Measurements from ENCODE around the gene SPAG9.

DNA sequence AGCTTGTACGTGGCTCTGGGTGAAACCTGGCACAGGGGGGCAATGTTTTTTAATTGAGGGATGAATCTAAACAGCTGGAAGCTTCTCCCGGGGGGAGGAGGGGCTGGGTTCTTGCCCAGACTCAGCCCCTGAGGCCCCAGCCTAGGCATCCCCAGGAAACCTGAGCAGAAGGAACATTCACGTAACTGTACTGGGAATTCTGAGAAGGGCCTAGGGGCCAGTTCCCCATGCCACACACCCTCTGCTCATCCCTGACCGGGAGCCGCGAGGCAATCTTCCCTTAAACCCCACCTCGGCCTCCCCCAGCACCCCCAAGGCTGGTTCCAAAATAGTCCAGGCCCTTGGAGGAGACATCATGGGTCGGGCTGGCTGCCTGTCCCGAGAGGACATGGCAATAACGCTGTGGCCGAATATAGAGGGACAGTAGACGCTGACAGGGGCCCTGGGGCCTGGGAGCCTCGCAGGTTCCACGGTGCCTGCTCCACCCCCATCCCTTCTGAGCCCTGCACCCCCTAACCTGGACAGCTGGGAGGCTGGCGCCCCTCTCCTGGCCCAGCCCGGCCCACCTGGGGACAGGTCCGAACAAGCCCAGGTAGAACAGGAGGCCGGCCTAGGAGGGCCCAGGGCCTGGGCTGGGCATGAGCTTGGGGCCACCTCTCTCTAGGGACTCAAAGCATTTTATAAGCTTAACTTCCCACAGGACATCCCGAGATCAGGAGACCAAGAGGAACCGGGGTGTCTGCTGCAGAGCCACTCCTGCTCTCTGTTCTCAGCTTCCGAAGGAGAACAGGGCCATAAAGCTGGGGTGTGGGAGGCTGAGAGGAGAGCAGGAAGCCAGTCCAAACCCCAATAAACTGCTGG, 171.3 kb downstream of the SPAG9 start:
- TF ChIP-seq TCF7L2 (IDR thresholded peaks at IDR 0.05; ENCODE audit: low read depth, low read length) (no peak), POLR2AphosphoS5 (IDR thresholded peaks at IDR 0.05; ENCODE audit: low read depth, low read length) (no peak), SIN3A (IDR thresholded peaks at IDR 0.05; ENCODE audit: borderline replicate concordance, insufficient read depth, low read depth, low read length) (no peak)
- TF ChIP-seq, protein P1, sequence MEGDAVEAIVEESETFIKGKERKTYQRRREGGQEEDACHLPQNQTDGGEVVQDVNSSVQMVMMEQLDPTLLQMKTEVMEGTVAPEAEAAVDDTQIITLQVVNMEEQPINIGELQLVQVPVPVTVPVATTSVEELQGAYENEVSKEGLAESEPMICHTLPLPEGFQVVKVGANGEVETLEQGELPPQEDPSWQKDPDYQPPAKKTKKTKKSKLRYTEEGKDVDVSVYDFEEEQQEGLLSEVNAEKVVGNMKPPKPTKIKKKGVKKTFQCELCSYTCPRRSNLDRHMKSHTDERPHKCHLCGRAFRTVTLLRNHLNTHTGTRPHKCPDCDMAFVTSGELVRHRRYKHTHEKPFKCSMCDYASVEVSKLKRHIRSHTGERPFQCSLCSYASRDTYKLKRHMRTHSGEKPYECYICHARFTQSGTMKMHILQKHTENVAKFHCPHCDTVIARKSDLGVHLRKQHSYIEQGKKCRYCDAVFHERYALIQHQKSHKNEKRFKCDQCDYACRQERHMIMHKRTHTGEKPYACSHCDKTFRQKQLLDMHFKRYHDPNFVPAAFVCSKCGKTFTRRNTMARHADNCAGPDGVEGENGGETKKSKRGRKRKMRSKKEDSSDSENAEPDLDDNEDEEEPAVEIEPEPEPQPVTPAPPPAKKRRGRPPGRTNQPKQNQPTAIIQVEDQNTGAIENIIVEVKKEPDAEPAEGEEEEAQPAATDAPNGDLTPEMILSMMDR (IDR thresholded peaks at IDR 0.05), result no peak
- TF ChIP-seq, protein P2, sequence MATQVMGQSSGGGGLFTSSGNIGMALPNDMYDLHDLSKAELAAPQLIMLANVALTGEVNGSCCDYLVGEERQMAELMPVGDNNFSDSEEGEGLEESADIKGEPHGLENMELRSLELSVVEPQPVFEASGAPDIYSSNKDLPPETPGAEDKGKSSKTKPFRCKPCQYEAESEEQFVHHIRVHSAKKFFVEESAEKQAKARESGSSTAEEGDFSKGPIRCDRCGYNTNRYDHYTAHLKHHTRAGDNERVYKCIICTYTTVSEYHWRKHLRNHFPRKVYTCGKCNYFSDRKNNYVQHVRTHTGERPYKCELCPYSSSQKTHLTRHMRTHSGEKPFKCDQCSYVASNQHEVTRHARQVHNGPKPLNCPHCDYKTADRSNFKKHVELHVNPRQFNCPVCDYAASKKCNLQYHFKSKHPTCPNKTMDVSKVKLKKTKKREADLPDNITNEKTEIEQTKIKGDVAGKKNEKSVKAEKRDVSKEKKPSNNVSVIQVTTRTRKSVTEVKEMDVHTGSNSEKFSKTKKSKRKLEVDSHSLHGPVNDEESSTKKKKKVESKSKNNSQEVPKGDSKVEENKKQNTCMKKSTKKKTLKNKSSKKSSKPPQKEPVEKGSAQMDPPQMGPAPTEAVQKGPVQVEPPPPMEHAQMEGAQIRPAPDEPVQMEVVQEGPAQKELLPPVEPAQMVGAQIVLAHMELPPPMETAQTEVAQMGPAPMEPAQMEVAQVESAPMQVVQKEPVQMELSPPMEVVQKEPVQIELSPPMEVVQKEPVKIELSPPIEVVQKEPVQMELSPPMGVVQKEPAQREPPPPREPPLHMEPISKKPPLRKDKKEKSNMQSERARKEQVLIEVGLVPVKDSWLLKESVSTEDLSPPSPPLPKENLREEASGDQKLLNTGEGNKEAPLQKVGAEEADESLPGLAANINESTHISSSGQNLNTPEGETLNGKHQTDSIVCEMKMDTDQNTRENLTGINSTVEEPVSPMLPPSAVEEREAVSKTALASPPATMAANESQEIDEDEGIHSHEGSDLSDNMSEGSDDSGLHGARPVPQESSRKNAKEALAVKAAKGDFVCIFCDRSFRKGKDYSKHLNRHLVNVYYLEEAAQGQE (IDR thresholded peaks at IDR 0.05; ENCODE audit: insufficient read depth in 1 of 2, low read depth in 2 of 2, low read length in 1 of 2), result no peak

Measured in Panc1 (cell line).